Fibroblast of skin of right quadriceps (primary cell): Measurements from ENCODE around the gene TYW3.
"Not testable (repeated sequence)": the region's sequence is repeated elsewhere in the genome, so short reads cannot be mapped to it uniquely, and the experiment has no call there.

Experiments used
- DNase-seq: peaks from one replicate; pipeline ENCODE4 v3.0.0-alpha.2; 2013

TYW3 gene

DNA sequence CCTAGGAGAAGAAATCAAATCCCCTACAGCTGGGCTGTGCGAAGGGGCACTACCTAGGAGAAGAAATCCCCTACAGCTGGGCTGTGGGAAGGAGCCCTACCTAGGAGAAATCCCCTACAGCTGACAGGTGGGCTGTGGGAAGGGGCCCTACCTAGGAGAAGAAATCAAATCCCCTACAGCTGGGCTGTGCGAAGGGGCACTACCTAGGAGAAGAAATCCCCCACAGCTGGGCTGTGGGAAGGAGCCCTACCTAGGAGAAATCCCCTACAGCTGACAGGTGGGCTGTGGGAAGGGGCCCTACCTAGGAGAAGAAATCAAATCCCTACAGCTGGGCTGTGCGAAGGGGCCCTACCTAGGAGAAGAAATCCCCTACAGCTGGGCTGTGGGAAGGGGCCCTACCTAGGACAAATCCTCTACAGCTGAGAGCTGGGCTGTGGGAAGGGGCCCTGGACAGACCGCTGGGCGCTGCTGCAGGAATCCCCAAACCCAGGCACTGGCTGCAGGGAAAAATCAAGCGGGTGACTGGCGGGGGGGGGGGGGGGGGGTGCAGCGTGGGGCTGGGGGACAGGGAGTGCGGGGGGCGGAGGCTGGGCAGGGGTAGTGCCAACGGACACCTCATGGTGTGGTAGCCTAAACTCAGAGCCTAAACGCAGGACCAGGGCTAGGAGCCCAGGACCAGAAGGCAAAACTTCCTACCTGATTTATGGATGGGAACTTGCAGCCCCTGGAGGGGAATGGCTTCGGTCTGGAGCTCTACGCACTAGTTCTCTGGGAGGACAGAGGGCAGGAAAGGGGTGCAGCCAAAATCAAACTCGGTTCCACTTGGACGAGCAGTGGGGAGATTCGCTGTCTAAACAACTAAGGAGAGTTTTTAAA is 643 bp upstream of the TYW3 start:
- not testable (repeated sequence) for DNase-seq

DNA sequence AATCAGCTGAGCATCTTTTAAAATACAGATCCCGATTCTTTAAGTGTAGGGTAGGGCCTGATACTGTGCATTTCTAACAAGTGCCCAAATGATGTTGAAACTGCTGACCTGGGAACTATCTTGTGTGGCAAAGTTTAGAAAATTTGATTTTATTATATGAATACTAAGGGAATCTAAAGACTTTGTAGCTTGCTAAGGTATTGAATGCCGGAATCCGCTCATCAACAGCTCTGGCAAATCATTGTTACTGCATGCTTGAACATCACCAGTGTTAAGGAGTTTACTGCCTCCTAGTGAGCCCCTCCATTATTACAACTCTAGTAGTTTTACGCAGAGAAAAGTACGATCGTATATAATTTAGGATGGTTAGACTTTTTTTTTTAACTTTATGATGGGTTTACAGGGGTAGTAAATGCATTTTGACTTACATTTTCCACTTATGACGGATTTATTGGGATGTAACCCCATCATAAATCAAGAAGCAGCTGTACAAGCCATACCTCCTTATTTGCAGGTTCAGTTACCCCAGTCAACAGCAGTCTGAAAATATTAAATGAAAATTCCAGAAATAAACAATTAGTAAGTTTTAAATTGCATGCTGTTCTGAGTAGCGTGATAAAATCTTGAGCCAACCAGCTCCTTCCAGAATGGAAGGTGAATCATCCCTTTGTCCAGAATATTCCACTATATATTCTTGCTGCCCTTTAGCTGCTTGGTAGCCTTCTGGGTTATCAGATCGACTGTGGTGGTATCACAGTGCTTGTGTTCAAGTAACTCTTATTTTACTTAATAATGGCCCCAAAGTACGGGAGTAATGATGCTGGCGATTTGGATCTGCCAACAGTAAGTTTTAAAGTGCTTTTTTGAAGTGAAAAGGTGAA is 892 bp downstream of the TYW3 start:
- DNase-seq: peak; percentile 74

DNA sequence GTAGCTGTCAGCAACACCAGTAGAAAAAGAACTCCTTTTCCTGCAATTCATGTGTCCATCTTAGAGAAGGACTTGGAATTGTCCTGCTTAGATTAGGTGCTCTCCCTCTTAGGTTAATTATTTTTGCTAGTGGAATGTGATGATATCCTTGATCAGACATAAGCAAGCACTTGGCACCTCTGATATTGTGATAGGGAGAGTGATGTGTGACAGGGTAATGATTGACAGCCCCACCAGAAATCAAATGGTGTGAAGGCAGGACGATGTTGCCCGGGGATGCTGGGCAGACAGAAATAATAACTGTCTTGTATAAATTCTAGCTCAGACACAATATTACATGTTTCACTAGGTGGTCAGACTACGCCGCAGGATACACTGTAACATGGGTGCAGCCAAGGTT is 4.4 kb downstream of the TYW3 start:
- DNase-seq: no peak

DNA sequence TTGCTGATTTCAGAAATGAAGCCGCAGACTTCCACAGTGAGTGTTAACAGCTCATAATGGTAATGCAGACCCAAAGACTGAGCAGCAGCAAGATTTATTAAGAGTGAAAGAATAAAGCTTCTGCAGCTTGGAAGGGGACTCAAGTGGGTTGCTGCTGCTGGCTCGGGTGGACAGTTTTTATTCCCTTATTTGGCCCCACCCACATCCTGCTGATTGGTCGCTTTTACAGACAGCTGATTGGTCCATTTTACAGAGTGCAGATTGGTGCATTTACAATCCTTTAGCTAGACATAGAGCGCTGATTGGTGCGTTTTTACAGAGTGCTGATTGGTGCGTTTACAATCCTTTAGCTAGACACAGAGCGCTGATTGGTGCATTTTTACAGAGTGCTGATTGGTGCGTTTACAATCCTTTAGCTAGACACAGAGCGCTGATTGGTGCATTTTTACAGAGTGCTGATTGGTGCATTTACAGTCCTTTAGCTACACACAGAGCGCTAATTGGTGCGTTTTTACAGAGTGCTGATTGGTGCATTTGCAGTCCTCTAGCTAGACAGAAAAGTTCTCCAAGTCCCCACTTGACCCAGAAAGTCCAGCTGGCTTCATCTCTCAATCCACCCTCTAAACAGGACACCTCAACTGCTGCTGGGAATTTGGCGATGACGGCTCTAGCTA is 7.5 kb downstream of the TYW3 start:
- DNase-seq: not testable (repeated sequence)

DNA sequence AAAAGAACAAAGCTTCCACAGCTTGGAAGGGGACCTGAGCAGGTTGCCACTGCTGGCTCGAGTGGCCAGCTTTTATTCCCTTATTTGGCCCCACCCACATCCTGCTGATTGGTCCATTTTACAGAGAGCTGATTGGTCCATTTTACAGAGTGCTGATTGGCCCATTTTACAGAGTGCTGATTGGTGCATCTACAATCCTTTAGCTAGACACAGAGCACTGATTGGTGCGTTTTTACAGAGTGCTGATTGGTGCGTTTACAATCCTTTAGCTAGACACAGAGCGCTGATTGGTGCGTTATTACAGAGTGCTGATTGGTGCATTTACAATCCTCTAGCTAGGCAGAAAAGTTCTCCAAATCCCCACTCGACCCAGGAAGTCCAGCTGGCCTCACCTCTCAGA is 12.3 kb downstream of the TYW3 start:
- not testable (repeated sequence) for DNase-seq

DNA sequence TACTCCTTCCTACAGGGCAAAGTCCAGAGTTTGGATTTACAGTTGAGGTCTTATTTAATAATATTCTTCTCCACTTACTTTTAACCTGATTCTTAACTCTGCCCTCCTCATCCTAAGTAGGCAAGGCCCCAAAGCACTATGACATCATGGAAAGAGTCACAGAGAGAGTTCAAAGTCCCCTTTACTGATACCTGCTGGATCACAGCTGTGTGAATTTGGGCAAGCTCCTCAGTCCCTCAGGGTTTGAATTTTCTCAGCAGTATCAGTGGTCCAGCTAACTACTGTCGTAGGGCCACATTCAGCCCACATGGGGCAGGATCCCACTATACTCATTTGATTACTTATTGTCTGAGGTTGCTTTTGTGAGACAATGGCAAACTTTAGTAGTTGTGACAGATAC is 16.0 kb downstream of the TYW3 start:
- no peak for DNase-seq

DNA sequence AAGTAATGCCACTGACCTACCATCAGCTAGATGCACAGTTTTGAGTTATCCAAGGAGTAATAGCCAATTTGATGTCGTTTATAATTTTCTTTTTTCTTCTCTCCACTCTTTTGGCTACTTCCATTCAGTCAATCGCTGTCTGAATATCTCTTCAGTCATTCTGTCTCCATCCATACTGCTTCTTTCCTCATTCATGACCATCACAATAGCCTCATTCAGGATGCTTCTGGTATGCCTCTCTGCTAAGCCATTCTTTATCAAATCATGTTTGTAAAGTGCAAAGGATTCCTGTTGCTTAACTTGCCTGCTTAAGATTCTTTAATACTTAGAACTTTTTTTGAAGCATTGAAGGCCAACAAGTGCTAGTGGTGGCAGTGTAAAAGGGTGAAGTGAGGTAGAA is 20.2 kb downstream of the TYW3 start:
- DNase-seq: no peak

DNA sequence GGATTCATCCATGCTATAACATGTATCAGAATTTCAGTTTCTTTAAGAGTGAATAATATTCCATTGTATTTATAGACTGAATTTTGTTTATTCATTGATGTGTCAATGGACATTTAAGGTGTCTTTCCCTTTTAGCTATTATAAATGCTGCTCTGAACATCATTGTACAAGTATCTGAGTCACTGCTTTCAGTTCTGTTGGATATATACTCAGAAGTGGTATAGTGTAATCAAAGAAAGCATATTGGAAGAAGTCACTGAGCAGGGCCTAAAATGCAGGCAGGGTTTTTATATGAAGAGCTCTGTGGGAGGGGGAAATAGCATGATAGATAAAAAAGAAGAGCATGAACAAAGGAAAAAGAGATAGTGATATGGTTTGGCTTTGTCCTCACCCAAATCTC is 22.5 kb downstream of the TYW3 start:
- no peak for DNase-seq

DNA sequence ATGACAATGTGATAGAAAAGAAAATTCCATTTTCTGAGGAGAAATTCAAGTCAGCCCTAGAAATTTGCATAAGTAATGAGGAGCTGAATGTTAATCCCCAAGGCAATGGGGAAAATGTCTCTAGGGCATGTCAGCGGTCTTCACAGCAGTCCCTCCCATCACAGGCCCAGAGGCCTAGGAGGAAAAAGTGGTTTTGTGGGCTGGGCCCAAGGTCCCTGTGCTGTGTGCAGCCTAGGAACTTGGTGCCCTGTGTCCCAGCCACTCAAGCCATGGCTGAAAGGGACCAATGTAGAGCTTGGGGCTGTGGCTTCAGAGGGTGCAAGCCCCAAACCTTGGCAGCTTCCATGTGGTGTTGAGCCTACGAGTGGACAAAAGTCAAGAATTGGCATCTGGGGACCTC is 23.7 kb downstream of the TYW3 start:
- not testable (repeated sequence) for DNase-seq

DNA sequence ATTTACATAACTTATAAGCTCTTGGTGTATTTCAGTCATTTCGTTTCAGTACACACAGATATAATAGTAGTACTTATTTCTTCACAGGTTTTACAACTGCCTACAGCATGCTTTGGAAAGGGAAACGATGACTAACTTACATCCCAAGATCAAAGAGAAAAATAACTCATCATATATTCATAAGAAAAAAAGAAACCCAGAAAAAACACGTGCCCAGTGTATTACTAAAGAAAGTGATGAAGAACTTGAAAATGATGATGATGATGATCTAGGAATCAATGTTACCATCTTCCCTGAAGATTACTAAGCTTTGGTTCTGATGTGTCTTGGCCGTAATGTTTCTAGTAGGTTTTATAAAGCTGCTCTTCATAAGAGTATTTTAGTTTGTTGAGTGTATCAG is 30.9 kb downstream of the TYW3 start:
- DNase-seq: no peak

DNA sequence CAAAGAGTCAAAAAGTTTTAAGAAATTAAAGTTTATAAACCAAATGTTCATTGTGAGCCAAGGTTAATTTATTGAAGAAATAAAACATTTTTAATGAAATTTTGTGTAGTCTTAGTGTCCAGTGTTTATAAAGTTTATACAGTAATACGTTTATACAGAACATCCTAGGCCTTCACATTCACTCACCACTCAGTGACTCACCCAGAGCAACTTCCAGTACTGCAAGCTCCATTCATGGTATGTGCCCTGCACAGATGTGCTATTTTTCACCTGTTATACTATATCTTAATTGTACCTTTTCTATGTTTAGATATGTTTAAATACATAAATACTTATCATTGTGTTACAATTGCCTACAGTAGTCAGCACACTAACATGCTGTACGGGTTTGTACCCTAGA is 33.6 kb downstream of the TYW3 start:
- DNase-seq: no peak

DNA sequence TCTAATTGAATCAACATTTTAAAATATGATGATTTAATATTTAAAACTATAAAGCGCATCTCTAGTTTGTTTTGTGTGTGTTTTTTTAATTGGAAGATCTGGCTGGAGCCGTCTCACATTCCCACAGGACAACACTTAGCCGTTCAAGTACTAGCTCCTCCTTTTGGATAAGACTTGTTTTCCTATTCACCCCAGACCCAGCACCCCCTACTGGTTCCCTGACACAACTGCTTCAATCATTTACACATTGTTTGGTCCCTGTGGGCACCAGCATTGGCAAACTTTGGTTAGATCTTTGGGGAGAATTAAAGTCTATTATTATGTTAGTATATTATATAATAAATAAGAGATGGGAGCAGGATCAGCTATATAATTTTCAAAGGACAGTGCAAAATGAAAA is 34.5 kb downstream of the TYW3 start:
- peak; percentile 2 for DNase-seq

DNA sequence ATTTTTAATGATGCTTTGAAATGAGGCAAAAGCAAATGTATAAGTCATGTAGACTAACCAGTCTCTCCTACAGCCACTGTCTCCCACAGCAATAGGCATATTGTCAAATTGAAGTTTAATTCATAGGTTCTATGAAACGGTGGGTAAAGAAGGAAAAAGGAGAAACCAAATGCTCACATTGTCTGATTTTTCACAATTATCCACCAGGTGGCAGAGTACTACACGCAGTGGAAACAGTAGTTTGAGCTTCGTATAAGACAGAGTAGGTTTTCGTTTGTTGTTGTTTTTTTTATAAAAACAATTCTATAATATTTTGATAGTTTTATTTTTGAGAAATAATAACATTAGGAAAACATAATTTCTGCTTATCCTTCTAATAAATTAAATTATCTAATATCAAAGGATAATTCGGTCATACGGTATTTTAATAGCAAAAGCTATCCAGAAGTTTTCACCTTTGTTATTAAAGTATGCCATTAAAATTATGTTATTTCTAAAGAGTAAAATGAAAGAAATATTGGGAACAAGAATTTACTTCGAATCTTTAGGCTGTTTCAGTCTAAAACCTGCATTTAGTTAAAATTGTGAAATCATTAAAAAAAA is 39.1 kb downstream of the TYW3 start:
- DNase-seq: peak; percentile 45

DNA sequence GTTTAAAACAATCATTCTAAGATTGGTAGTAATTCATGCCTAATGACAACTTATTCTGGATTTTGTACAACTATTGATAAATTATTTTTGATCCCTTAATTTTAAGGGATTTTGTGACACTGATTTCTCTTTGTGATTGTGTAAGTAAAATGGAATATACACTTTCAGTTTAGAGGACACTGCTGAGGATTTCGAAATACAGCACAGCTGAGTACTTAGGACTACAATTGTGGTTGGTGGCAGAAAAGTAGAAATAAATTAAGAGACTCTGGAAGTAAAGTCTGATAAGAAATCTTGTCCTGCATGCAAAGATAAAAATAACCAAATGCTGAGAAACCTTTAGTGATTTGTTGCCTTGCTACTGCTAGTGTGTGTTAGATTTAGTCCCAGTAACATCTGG is 40.0 kb downstream of the TYW3 start:
- peak; percentile 4 for DNase-seq

DNA sequence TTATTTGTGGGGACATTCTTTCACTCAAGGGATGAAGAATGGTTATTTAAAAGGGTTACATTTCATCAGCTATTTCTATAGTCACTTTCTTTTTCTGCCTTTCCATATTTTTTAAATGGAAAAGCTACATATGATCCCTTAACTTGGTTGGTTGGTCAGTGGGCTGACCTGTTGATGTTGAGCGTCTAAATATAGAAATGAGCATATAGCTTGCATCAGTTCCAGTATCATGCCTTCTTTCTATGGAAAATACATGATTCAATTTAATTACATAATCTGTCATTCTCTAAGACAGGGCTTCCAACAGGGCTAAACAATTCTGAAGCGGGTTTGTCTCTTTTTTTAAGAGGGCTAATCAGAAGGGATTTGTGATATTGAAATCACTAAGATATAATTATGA is 40.6 kb downstream of the TYW3 start:
- DNase-seq: no peak

DNA sequence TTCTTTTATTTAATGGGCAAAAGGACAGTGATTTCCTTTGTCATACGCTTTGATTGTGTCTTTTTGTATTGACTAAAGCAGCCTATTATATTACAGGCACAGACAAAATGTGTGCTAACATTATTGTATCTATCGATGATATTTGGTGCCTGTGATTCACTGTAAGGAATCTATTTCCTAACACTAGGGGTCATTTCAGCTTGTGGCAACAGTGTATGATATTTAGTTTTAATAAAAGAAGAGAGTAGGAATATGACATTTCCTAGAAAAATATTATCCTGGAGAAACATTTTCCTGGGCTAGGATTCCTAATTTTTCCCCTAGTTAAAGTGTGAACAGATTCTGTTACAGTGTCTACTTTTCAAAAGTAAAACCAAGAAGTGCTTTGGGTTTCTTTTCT is 42.8 kb downstream of the TYW3 start:
- no peak for DNase-seq

DNA sequence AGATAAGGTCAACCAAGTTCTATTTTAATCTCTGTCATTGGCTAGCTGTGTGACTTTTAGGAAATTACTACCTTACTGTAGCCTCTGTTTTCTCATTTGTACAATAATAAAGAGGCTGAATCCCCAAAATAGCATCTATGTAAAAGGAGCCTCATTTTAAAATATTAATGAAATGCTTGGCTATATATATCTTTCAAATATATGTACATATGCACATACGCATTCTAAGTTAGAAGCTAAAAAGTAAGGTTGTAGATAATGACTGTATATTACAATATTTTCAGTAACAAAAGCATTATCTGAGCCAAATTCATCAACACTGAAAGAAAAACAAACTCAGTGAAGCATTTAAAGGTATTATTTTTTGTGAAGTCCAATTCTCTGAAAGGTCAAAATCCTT is 44.6 kb downstream of the TYW3 start:
- no peak for DNase-seq

DNA sequence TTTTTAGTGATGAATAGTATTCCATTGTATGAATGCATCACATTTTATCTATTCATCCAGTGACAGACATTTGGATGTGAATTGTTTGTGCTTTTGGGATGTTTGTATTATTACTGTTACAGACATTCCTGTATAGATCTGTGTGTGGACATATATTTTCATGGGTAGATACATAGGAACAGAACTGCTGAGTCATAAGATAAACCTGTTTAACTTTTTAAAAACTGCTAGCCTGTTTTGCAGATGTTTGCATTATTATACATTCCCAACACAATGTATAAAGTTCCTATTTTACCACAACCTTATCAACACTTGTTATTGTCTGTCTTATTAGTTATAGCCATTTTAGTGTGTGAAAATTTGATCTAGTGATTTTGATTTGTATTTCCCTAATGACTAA is 46.8 kb downstream of the TYW3 start:
- DNase-seq: no peak

DNA sequence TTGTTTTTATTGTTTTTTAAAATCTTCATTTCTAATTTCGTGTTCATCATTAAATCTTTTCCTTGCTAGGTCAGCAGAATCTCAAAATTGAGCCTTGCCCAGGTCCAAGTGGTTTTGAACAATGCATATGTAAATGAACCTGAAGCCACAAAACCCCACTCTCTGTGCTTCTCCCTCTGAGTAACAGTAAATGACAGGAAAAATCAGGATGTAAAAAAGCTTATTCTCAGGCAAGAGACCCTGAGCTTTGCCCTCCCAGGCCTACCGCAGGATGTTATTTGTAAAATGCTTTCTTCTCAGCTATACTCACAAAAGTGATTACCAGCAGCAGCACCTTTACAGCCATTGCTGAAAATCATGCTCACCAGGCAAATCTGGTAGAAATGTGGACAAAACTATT is 47.6 kb downstream of the TYW3 start:
- no peak for DNase-seq

DNA sequence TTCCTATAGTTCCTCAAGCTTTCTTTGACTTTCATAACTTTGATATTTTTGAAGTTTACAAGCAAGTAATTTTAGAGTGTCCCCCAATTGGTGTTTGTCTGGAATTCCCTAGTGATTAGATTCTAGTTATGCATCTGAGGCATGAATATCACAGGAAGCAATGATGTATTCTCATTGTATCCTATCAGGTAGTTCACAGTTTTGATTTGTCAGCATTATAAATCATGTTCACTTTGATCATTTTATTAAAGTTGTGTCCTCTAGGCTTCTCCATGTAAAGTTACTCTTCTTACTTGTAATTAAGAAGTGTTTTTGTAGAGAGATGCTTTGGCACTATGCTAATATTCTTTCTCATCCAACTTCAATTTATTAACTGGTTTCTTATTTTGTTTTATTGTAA is 53.0 kb downstream of the TYW3 start:
- no peak for DNase-seq

DNA sequence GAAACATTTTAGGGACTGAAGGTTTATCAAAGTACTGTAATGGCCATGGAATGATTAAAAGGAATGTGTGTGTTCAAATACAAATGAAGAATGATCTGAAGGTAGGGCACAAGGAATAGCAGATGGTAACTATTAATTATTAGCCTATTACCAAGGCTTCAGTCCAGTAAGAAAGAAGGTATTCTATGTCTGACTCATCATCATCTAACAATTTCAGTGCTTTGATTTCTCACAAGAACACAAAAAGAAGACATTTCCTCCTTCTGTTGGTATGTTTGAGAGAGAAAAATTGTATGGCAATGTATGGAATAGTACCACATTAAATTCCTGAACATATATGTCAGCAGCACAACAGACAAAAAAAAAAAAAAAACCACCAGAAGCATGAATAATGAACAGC is 57.5 kb downstream of the TYW3 start:
- DNase-seq: peak; percentile 74

DNA sequence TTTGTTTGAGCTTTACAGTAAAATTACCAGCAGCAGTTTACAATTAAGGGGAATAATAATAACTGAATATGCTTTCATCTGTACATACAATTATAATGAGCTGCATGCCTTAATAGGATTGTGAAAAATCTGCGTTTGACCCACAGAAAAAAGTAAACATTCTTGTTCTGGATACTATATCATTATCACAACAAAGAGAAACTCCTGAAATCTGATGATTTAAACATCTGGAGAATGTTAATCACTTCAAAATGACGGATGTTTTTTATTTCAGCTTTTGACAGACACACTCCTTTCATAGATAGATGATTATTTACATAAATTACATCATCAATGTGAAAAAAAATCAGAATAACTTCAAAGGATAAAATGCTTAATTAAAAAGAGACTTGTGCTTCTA is 58.5 kb downstream of the TYW3 start:
- peak; percentile 3 for DNase-seq

DNA sequence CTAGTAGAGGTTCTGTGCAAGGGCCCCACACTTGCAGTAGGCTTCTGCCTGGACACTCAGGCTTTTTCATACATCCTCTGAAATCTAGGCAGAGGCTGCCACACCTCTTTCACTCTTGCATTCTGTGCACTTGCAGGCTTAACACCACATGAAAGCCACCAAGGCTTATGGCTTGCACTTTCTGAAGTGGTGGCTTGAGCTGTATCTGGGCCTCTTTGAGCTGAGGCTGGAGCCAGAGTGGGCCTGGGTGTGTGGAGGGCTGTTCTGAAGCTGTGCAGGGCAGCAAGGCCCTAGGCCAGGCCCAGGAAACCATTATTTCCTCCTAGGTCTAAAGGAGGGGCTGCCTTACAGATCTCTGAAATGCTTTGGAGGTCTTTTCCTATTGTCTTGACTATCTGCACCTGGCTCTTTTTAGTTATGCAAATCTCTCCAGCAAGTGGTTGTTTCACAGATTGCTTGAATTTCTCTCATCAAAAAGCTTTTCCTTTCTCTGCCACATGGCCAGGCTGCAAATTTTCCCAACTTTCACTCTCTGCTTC is 66.2 kb downstream of the TYW3 start:
- DNase-seq: no peak
